Erythroblast (primary cell): ENCODE results near the gene PMPCA.
"Not testable (repeated sequence)": the region's sequence is repeated elsewhere in the genome, so short reads cannot be mapped to it uniquely, and the experiment has no call there.

Experiments used
- DNase-seq, 2 experiments: peaks; one replicate each; lab custom pipeline; 2025; lab: John Stamatoyannopoulos, UW
- GATA1 ChIP-seq: IDR thresholded peaks from 2 replicates; pipeline ENCODE4 v1.6.1; 2011; ENCODE audit warnings: low read depth, mild to moderate bottlenecking, control low read depth, low read length, moderate library complexity
- POLR2A ChIP-seq: IDR thresholded peaks from 2 replicates; pipeline ENCODE4 v1.6.1; 2011; ENCODE audit warnings: mild to moderate bottlenecking, low read length

Gene PMPCA

GRCh38 chr9:136395345-136396218 lies 14.9 kb upstream of the PMPCA start:
- DNase-seq, result peak in 1 of 2 experiments; percentile 18
- TF ChIP-seq POLR2A (no peak), GATA1 (no peak)

DNA sequence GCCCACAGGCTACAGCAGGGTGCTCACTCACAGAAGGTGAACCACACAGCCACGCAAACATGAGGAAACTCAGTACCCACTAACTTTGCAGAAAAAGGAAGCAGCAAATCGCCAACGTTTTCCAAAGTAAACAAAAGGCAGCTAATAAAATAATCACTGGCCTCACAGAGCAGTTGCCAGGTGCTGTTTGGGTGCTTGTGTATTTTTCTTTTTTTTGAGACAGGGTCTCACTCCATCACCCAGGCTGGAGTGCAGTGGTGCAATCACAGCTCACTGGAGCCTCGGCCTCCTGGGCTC lies 14.3 kb upstream of the PMPCA start:
- TF ChIP-seq POLR2A (no peak), GATA1 (no peak)
- DNase-seq, result no peak

GRCh38 chr9:136397643-136398042 lies 12.8 kb upstream of the PMPCA start:
- DNase-seq, result no peak
- TF ChIP-seq GATA1, result no peak
- no peak for TF ChIP-seq POLR2A

GRCh38 chr9:136398286-136398685 lies 12.2 kb upstream of the PMPCA start:
- no peak for DNase-seq
- no peak for TF ChIP-seq GATA1

DNA sequence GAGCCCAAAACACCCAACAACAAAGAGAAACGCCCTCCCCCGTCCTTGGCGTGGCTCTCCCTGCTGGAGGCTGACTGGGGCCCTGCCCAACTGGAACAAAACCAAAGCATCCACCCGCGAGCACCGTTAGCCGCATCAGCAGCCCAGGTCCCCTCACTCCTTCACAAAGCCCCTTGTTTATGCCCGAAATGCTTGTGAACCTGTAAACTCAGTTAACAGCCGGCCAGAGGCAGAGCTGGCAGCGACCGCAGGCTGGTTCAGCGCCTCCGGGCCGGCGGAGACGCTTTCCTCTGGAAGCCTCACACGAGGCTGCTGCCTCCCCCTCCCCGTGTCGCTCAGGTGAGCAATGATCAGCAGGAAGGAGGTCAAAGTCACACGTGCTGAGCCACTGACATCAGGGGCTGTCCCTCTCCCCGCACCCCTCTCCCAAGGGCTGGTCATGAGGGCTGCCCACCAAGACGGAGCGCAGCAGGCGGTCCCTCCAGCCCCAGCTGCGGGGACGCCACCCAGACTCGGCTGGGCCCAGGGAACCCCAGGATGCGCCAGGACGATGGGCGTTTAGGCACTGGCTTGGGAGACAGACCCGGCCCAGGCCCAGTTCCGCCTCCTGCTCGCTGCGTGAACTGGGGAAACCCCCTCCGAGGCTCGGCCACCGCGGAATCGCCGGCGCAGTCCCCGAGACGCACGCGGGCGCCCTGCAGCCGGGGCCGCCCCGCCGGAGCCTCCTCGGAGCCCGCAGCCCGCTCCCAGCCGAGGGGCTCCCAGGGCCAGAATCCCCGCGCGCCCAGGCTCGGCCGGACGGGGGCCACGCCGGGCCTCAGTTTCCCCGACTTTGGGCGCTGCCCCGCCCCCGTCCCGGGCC lies 11.1 kb upstream of the PMPCA start:
- TF ChIP-seq GATA1 (no peak), POLR2A (no peak)
- DNase-seq, result peak; percentile 49 to 60

GRCh38 chr9:136400038-136400834 lies 10.2 kb upstream of the PMPCA start, which contains the start of gene SNAPC4:
Gene SNAPC4, minus strand, starts transcription at chr9:136400170. Its CDS starts 1,742 bp downstream, at chr9:136398428.
- DNase-seq, result peak; percentile 91 to 95
- no peak for TF ChIP-seq GATA1
- peak; percentile 53 for TF ChIP-seq POLR2A

DNA sequence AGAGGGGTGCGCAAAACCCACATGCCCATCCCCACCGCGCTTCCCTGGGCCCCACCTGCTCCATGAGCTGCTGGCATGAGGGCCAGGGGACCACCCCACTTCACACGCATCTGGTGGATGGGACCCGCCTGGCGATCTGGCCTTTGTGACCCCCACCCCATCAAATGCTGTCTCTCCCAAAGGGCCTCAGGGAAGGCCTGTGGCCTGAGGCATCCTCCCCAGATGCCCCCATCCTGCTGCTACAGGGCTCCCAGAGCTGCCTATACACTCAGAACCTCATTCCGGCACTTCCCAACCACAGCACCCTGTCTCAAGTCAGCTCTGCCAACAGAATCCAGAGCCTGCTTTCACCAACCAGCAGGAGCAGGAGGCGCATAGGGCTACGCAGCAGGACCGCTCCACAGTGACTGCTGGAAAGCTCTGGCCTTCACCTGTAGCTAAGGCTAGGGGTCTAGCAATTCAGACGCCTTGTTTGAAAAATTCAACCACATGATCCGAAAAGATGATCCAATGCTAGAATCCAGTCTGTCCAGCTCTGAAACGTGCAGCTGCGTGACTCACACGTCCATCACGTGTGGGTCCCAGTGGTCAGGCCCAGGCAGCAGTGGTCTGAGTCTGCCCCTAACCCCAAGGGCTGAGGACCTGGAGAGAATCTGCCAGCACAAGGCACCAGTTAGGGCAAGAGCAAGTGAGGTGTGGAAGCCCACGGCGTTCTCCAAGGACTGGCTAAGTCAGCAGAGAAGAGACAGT lies 9.1 kb upstream of the PMPCA start:
- TF ChIP-seq POLR2A (no peak), GATA1 (no peak)
- no peak for DNase-seq

- DNase-seq, result no peak
- no peak for TF ChIP-seq GATA1
- no peak for TF ChIP-seq POLR2A
Observed at GRCh38 chr9:136402067-136402466, 8.4 kb upstream of the PMPCA start.

DNA sequence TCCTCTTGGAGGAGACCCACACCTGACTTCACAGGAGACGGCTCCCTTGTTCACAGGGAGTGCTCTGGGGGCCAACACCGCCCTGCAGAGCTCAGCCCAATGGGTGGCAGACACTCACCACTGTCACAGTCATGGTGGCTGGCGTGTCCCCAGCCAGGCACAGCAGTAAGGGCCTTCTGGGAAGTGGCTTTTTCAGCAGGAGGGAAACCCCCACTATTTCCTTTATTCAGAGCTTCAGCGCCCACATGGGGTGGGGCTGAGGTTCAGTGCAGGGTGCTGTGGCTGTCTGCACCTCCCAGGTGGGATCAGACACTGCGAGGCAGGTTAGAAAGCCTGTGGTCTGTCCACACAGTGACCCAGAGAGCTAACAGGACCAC lies 6.9 kb upstream of the PMPCA start:
- TF ChIP-seq GATA1 (no peak), POLR2A (no peak)
- peak in 1 of 2 experiments; percentile 15 for DNase-seq

GRCh38 chr9:136403915-136404800 lies 6.3 kb upstream of the PMPCA start:
- TF ChIP-seq GATA1, result no peak
- TF ChIP-seq POLR2A, result no peak
- DNase-seq, result no peak

- DNase-seq, result no peak
- TF ChIP-seq GATA1 (no peak), POLR2A (no peak)
Observed at GRCh38 chr9:136404801-136405136, 5.7 kb upstream of the PMPCA start.

GRCh38 chr9:136405481-136405880 lies 5.0 kb upstream of the PMPCA start:
- no peak for DNase-seq
- TF ChIP-seq POLR2A (no peak), GATA1 (no peak)

GRCh38 chr9:136405904-136406303 lies 4.6 kb upstream of the PMPCA start:
- DNase-seq, result not testable (repeated sequence)

DNA sequence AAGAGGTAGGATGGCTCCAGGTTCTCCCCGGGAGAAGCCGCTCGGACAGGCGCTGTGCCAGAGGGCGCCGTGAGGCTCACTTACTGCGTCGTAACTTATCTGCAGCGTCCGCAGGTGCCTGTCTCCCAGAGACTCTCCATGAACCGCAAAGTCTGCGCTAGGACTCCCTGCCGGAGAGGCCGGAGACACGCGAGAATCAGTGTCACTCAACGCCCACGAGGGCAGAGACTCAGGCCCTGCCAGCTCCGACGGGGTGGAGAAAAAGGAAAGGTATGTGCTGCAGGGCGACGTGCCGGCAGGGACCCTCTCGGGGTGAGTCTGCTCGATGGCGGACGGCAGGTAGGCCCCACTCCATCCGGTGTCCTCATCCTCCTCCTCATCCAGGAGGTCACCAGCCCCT lies 3.4 kb upstream of the PMPCA start:
- DNase-seq, result not testable (repeated sequence)
